Fibroblast of skin of back (primary cell): Measurements from ENCODE around the gene MARCHF5.
"Not testable (repeated sequence)": the region's sequence is repeated elsewhere in the genome, so short reads cannot be mapped to it uniquely, and the experiment has no call there.

ENCODE experiments used
- DNase-seq: peaks from one replicate; pipeline ENCODE4 v3.0.0-alpha.2; 2013

Gene MARCHF5

GRCh38 chr10:92393173-92393572 lies 102.2 kb downstream of the MARCHF5 start:
- DNase-seq: not testable (repeated sequence)

- no peak for DNase-seq
Measured at GRCh38 chr10:92395271-92395670, 104.3 kb downstream of the MARCHF5 start.

GRCh38 chr10:92402234-92402633 lies 111.3 kb downstream of the MARCHF5 start:
- DNase-seq: not testable (repeated sequence)
